Measurements from ENCODE around the gene GATAD2A. TPM values are rescaled to one million over a fixed set of nuclear protein-coding genes. Genes with fewer than 3 reads are reported as not detected.
A peak's percentile ranks its signal among the peaks of the same experiment; 100 is the strongest.

The GATAD2A gene
- total and polyA plus RNA-seq, 2 of the 13 experiments (the other 11 are each of a cell fraction or from before 2014, with no cell fraction given), result 16.8 to 28.6 TPM

DNA sequence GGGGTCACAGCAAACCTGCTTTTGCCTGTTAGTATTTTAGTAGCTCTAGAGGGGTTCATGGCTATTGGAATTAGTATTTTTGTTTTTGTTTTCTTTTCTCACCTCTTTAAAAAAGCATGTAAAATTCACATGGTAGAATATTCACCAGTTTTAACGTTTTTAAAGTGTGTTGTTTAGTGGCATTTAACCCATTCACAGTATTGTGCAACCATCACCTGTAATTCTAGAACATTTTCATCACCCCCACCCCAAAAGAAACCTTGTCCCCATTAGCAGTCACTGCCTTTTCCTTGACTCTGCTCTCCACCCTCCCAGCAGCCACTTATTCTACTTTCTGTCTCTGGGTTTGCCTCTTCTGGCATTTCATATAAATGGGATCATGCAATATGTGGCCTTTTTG lies 39.8 kb downstream of the GATAD2A start:
- Histone ChIP-seq H2AFZ (ENCODE audit: low read length) (no peak overlapping the region), H3K27me3 (ENCODE audit: control insufficient read depth in 1 of 2, insufficient read depth in 2 of 2, low read length in 2 of 2) (no peaks in the 10 kb centered on the region), H3K4me3 (replicated peaks in 1 of 3; ENCODE audit: insufficient read depth in 1 of 3, low read depth in 2 of 3, low read length in 3 of 3) (no peak overlapping the region), H3K4me2 (ENCODE audit: low read depth, low read length) (no peak overlapping the region), H3K9me3 (ENCODE audit: low read length) (no peaks in the 10 kb centered on the region), H3K9ac (ENCODE audit: insufficient read depth, low read depth, low read length) (no peak overlapping the region), H3K79me2 (ENCODE audit: insufficient read depth, low read length) (peaks cover 89% of the 10 kb centered on the region), H3K4me1 (ENCODE audit: insufficient read depth, low read length) (peaks cover 13% of the 10 kb centered on the region), H4K20me1 (ENCODE audit: insufficient read depth, low read length) (peaks cover 17% of the 10 kb centered on the region; the same call in 1 of the 2 replicates), H3K27ac (ENCODE audit: extremely low read length, insufficient read depth, low read length) (no peak overlapping the region), H3K36me3 (replicated peaks in 1 of 2; ENCODE audit: control insufficient read depth in 1 of 2, insufficient read depth in 2 of 2, low read length in 2 of 2) (peaks cover 1 to 13% of the 10 kb centered on the region in 2 experiments; a peak in 3 of 5 replicates)
- FAIRE-seq, result no peak
- TF ChIP-seq CEBPB (IDR thresholded peaks at IDR 0.05; ENCODE audit: borderline replicate concordance, low read depth, low read length), result 0 out of 2 replicates have a peak, but pooled peaks have one; percentile 19
- TF ChIP-seq ZC3H4 (CRISPR knock-in tag; IDR thresholded peaks at IDR 0.05; ENCODE audit: borderline replicate concordance), result no peak
- ATAC-seq, result no peak
- BruUV-seq (replicated peaks), result no TSS peak
- in situ Hi-C loops (cut with HindIII; ENCODE audit: extremely low pct_ligation_motif_present, low pct_unique_long_range_greater_than_20kb) (no loop called here), intact Hi-C loops (cut with micrococcal nuclease; ENCODE audit: unreplicated experiment) (no loop called here)
- 61% methylated on average over 1 of the region's 1 CpG for WGBS (ENCODE audit: low lambda C conversion rate)
- ChIA-PET CTCF (ENCODE audit: low intra/inter-chr PET ratio, low total read pairs) (no interaction called here), POLR2A (no interaction called here)
- DNase-seq (ENCODE audit: low spot score), result no peak

DNA sequence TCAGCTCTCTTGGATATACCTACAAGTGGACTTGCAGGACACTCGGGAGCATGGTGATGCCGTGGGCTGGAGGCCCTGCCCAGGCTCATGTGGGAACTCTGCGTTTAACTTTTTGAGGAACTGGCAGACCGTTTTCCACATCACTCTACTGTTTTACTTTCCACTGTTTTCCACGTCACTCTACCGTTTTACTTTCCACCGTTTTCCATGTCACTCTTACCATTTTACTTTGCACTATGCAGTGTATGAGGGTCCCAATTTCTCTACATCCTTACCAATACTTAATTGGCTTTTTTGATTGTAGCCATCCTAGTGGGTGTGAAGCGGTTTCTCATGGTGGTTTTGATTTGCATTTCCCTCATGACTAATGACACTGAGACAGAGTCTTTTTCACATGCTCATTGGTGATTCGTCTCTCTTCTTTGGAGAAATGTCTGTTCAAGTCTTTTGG lies 40.5 kb downstream of the GATAD2A start:
- ChIA-PET CTCF (ENCODE audit: low intra/inter-chr PET ratio, low total read pairs) (no interaction called here), POLR2A (no interaction called here)
- Histone ChIP-seq H3K9me3 (ENCODE audit: low read length) (no peaks in the 10 kb centered on the region), H4K20me1 (ENCODE audit: insufficient read depth, low read length) (peaks cover 17% of the 10 kb centered on the region; the same call in 1 of the 2 replicates), H3K9ac (ENCODE audit: insufficient read depth, low read depth, low read length) (no peak overlapping the region), H3K36me3 (replicated peaks in 1 of 2; ENCODE audit: control insufficient read depth in 1 of 2, insufficient read depth in 2 of 2, low read length in 2 of 2) (peaks cover 1 to 14% of the 10 kb centered on the region in 2 experiments; a peak in 3 of 5 replicates), H3K4me2 (ENCODE audit: low read depth, low read length) (no peak overlapping the region), H3K4me3 (replicated peaks in 1 of 3; ENCODE audit: insufficient read depth in 1 of 3, low read depth in 2 of 3, low read length in 3 of 3) (no peak overlapping the region), H2AFZ (ENCODE audit: low read length) (no peak overlapping the region), H3K79me2 (ENCODE audit: insufficient read depth, low read length) (peaks cover 87% of the 10 kb centered on the region), H3K27me3 (ENCODE audit: control insufficient read depth in 1 of 2, insufficient read depth in 2 of 2, low read length in 2 of 2) (no peaks in the 10 kb centered on the region), H3K4me1 (ENCODE audit: insufficient read depth, low read length) (peaks cover 13% of the 10 kb centered on the region), H3K27ac (ENCODE audit: extremely low read length, insufficient read depth, low read length) (no peak overlapping the region)
- no peak for ATAC-seq
- intact Hi-C loops (cut with micrococcal nuclease; ENCODE audit: unreplicated experiment) (no loop called here), in situ Hi-C loops (cut with HindIII; ENCODE audit: extremely low pct_ligation_motif_present, low pct_unique_long_range_greater_than_20kb) (no loop called here)
- DNase-seq (ENCODE audit: low spot score), result no peak
- TF ChIP-seq HNF4A (CRISPR knock-in tag; IDR thresholded peaks at IDR 0.05), result no peak
- TF ChIP-seq, protein P1, sequence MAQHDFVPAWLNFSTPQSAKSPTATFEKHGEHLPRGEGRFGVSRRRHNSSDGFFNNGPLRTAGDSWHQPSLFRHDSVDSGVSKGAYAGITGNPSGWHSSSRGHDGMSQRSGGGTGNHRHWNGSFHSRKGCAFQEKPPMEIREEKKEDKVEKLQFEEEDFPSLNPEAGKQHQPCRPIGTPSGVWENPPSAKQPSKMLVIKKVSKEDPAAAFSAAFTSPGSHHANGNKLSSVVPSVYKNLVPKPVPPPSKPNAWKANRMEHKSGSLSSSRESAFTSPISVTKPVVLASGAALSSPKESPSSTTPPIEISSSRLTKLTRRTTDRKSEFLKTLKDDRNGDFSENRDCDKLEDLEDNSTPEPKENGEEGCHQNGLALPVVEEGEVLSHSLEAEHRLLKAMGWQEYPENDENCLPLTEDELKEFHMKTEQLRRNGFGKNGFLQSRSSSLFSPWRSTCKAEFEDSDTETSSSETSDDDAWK (CRISPR knock-in tag; IDR thresholded peaks at IDR 0.05), result no peak
- TF ChIP-seq ZNF274 (CRISPR knock-in tag; IDR thresholded peaks at IDR 0.05), result no peak
- TF ChIP-seq ZSCAN25 (CRISPR knock-in tag; IDR thresholded peaks at IDR 0.05), result no peak
- no peak for TF ChIP-seq ESRRA (CRISPR knock-in tag; IDR thresholded peaks at IDR 0.05; ENCODE audit: low read depth)
- TF ChIP-seq, protein P2, sequence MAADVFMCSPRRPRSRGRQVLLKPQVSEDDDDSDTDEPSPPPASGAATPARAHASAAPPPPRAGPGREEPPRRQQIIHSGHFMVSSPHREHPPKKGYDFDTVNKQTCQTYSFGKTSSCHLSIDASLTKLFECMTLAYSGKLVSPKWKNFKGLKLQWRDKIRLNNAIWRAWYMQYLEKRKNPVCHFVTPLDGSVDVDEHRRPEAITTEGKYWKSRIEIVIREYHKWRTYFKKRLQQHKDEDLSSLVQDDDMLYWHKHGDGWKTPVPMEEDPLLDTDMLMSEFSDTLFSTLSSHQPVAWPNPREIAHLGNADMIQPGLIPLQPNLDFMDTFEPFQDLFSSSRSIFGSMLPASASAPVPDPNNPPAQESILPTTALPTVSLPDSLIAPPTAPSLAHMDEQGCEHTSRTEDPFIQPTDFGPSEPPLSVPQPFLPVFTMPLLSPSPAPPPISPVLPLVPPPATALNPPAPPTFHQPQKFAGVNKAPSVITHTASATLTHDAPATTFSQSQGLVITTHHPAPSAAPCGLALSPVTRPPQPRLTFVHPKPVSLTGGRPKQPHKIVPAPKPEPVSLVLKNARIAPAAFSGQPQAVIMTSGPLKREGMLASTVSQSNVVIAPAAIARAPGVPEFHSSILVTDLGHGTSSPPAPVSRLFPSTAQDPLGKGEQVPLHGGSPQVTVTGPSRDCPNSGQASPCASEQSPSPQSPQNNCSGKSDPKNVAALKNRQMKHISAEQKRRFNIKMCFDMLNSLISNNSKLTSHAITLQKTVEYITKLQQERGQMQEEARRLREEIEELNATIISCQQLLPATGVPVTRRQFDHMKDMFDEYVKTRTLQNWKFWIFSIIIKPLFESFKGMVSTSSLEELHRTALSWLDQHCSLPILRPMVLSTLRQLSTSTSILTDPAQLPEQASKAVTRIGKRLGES (CRISPR knock-in tag; IDR thresholded peaks at IDR 0.05; ENCODE audit: borderline replicate concordance), result no peak
- no peak for TF ChIP-seq SRSF1 (optimal IDR thresholded peaks at IDR 0.05; ENCODE audit: low read depth, low read length)
- no peak for TF ChIP-seq ZNF292 (CRISPR knock-in tag; IDR thresholded peaks at IDR 0.05; ENCODE audit: borderline replicate concordance, low read depth)
- no peak for TF ChIP-seq ZNF30 (CRISPR knock-in tag; IDR thresholded peaks at IDR 0.05)
- BruUV-seq (replicated peaks), result no TSS peak
- WGBS (ENCODE audit: low lambda C conversion rate), result 94% methylated on average over 9 of the region's 9 CpGs
- FAIRE-seq, result no peak
